HCT116 (cell line): ENCODE results near the gene TNS3. TPM values are rescaled to one million over a fixed set of nuclear protein-coding genes. Genes with fewer than 3 reads are reported as not detected.

Source experiments
- ATAC-seq: fragments of 200-7000 bp; cut with Tn5 transposase; 2 replicates; pipeline ENCODE4 v1.9.1; 2020; ENCODE audit warnings: mild to moderate bottlenecking, moderate library complexity
- BruUV-seq: library from RNA; stranded (reverse); fragments of 400-500 nt; replicated peaks from 2 replicates; lab custom pipeline; 2021; lab: Mats Ljungman, UMichigan
- CTCF ChIA-PET: fragments of 300-600 bp; sonication (Branson Sonifier 250); formaldehyde crosslinking; loops from one replicate; lab custom pipeline; 2021; ENCODE audit warnings: antibody characterized with exemption; lab: Charles Lee
- POLR2A ChIA-PET: fragments of 300-600, 350-600 bp; sonication (Branson Sonifier 250); formaldehyde crosslinking; loops from one replicate; lab custom pipeline; 2021; ENCODE audit warnings: antibody characterized with exemption; lab: Charles Lee
- RAD21 ChIA-PET, 2 experiments: fragments of 300-600 bp; sonication (Branson Sonifier 250); formaldehyde crosslinking; loops; one replicate each; lab custom pipeline; 2023; ENCODE audit warnings: low total read pairs in 2 of 2; ENCODE audit not compliant: uncharacterized antibody in 2 of 2, unreplicated experiment in 2 of 2, low non-redundant PET in 1 of 2; lab: Charles Lee
- DNase-seq: peaks from one replicate; pipeline ENCODE4 v3.0.0-alpha.2; 2010; ENCODE audit warnings: low read depth, low spot score
- H2AFZ ChIP-seq: fragments of 200-600 bp; shearing (Covaris generic), sonication (generic); 2 replicates; pipeline ENCODE4 v1.6.1; 2017; ENCODE audit warnings: low read depth, mixed run types, mixed read lengths, antibody characterized with exemption, low read length; ENCODE audit not compliant: poor library complexity, severe bottlenecking
- H3K27ac ChIP-seq: 2 replicates; pipeline ENCODE4 v1.5.1; 2012; ENCODE audit warnings: low read depth, low read length
- H3K27me3 ChIP-seq: fragments of 200-600 bp; sonication (generic); 2 replicates; pipeline ENCODE4 v1.6.1; 2016; ENCODE audit warnings: mixed run types, low read length, mixed read lengths; ENCODE audit not compliant: insufficient read depth
- H3K36me3 ChIP-seq, 2 experiments: fragments of 200-500 bp in 1 of 2; fragments of 200-600 bp in 1 of 2; sonication (Bioruptor generic) in 1 of 2; sonication (generic) in 1 of 2; 2 replicates each; pipeline versions ENCODE4 v1.5.1 to v1.6.1; 2014 to 2016; ENCODE audit warnings: low read length in 2 of 2, inconsistent platforms in 1 of 2, mixed read lengths in 1 of 2, mixed run types in 1 of 2; ENCODE audit not compliant: insufficient read depth in 2 of 2, control insufficient read depth in 1 of 2
- H3K4me1 ChIP-seq, 2 experiments: fragments of 200-600 bp in 1 of 2; sonication (generic) in 1 of 2; 2 replicates each; pipeline versions ENCODE4 v1.5.1 to v1.6.1; 2012 to 2017; ENCODE audit warnings: low read length in 2 of 2, inconsistent platforms in 1 of 2, mild to moderate bottlenecking in 1 of 2, mixed read lengths in 1 of 2, mixed run types in 1 of 2, moderate library complexity in 1 of 2; ENCODE audit not compliant: insufficient read depth in 2 of 2, control insufficient read depth in 1 of 2
- H3K4me2 ChIP-seq: fragments of 200-600 bp; sonication (generic); 2 replicates; pipeline ENCODE4 v1.6.1; 2017; ENCODE audit warnings: mixed run types, low read length, mixed read lengths
- H3K4me3 ChIP-seq, 2 experiments: fragments of 200-600 bp in 1 of 2; sonication (generic) in 1 of 2; replicated peaks in 1 of 2; 2 replicates each; pipeline ENCODE4 v1.5.1; 2011 to 2016; ENCODE audit warnings: low read length in 2 of 2, control low read depth in 1 of 2, low read depth in 1 of 2, mild to moderate bottlenecking in 1 of 2, mixed read lengths in 1 of 2, mixed run types in 1 of 2
- H3K79me2 ChIP-seq: fragments of 200-600 bp; sonication (generic); 2 replicates; pipeline ENCODE4 v1.6.1; 2017; ENCODE audit warnings: mild to moderate bottlenecking, mixed run types, low read length, moderate library complexity, mixed read lengths; ENCODE audit not compliant: insufficient read depth
- H3K9ac ChIP-seq: fragments of 200-600 bp; sonication (generic); 2 replicates; pipeline ENCODE4 v1.6.1; 2016; ENCODE audit warnings: low read length, mixed read lengths
- H3K9me2 ChIP-seq: fragments of 200-600 bp; sonication (generic), shearing (Covaris generic); 2 replicates; pipeline ENCODE4 v1.6.1; 2017; ENCODE audit warnings: mixed run types, mild to moderate bottlenecking, moderate library complexity; ENCODE audit not compliant: insufficient read depth
- H3K9me3 ChIP-seq, 2 experiments: fragments of 200-500 bp in 1 of 2; fragments of 200-600 bp in 1 of 2; sonication (Bioruptor generic) in 1 of 2; sonication (generic) in 1 of 2; 2 replicates each; pipeline ENCODE4 v1.6.1; 2014 to 2017; ENCODE audit warnings: low read length in 2 of 2, mixed read lengths in 2 of 2, inconsistent platforms in 1 of 2, low read depth in 1 of 2, mild to moderate bottlenecking in 1 of 2, mixed run types in 1 of 2, moderate library complexity in 1 of 2; ENCODE audit not compliant: control insufficient read depth in 1 of 2, insufficient read depth in 1 of 2
- H4K20me1 ChIP-seq: fragments of 200-600 bp; sonication (generic), shearing (Covaris generic); 2 replicates; pipeline ENCODE4 v1.6.1; 2017; ENCODE audit warnings: mixed run types, mild to moderate bottlenecking, moderate library complexity; ENCODE audit not compliant: insufficient read depth
- ELF1 ChIP-seq: IDR thresholded peaks from 2 replicates; pipeline ENCODE4 v1.6.1; 2012; ENCODE audit warnings: low read depth, borderline replicate concordance
- EZH2 ChIP-seq: fragments of 200-600 bp; sonication (generic); IDR thresholded peaks from 2 replicates; pipeline ENCODE4 v1.6.1; 2017; ENCODE audit warnings: antibody characterized with exemption, mixed run types
- JUND ChIP-seq: IDR thresholded peaks from 2 replicates; pipeline ENCODE4 v1.6.1; 2012
- POLR2A ChIP-seq: IDR thresholded peaks from 2 replicates; pipeline ENCODE4 v1.7.0; 2011; ENCODE audit warnings: borderline replicate concordance; ENCODE audit not compliant: insufficient read depth, insufficient read length; ENCODE audit errors: extremely low read depth
- SIN3A ChIP-seq: IDR thresholded peaks from 2 replicates; pipeline ENCODE4 v1.6.1; 2012; ENCODE audit warnings: low read depth
- SP1 ChIP-seq: IDR thresholded peaks from 2 replicates; pipeline ENCODE4 v1.6.1; 2012; ENCODE audit warnings: low read depth
- ZNF274 ChIP-seq: fragments of 200-500 bp; sonication (Bioruptor generic); IDR thresholded peaks from 2 replicates; pipeline ENCODE4 v1.6.1; 2014; ENCODE audit warnings: mild to moderate bottlenecking, low read depth, low read length, inconsistent platforms
- intact Hi-C: fragments of 100-400 bp; cut with micrococcal nuclease; formaldehyde crosslinking; loops from 2 replicates; pipeline ENCODE4 v1.10.0; 2022
- total RNA-seq: library from RNA; stranded (reverse); gene quantifications from one replicate; pipeline ENCODE4 v1.2.1, GENCODE V29; 2021; ENCODE audit not compliant: unreplicated experiment
- TF ChIP-seq, protein P1 (sequence below): IDR thresholded peaks from 2 replicates; pipeline ENCODE4 v1.6.1; 2012
- TF ChIP-seq, protein P2 (sequence below): IDR thresholded peaks from 2 replicates; pipeline ENCODE4 v1.6.1; 2012

The TNS3 gene
- total RNA-seq, 1 experiment from 2014 or later = 9.1 TPM

DNA sequence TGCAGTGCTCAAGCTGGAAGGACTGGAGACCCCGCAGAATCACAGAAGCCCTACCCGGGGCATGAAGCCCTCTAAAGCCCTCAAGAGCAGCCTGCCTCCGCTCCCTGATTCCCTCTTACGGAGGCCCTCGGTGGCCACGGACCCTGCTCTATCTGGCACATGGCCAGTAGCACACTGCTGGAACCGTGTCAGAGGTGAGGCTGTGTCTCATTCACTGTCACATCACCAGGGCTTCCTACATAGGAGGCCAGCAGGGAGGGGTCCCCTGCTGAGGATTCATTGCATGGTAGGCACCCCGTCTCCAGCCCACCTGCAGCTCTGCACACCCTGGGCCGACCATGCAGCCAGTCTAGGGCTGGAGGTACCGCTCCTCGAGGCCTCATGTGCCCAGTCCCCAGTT lies 259.2 kb downstream of the TNS3 start:
- BruUV-seq = no TSS peak
- H3K27me3 ChIP-seq = no peaks in the 10 kb centered on the region
- no peak overlapping the region for H3K4me2 ChIP-seq
- H3K79me2 ChIP-seq = no peaks in the 10 kb centered on the region
- H3K9me3 ChIP-seq = no peaks in the 10 kb centered on the region
- ChIA-PET POLR2A (no interaction called here), RAD21 (no interaction called here), CTCF (no interaction called here)
- H3K36me3 ChIP-seq = no peaks in the 10 kb centered on the region
- intact Hi-C loops = no loop called here
- H3K9ac ChIP-seq = no peak overlapping the region
- DNase-seq = no peak
- no peak overlapping the region for H3K27ac ChIP-seq
- no peaks in the 10 kb centered on the region for H4K20me1 ChIP-seq
- no peak overlapping the region for H3K4me3 ChIP-seq
- H3K9me2 ChIP-seq = no peaks in the 10 kb centered on the region
- H2AFZ ChIP-seq = no peak overlapping the region
- ATAC-seq = no peak
- no peak for TF ChIP-seq SP1
- peaks cover 0 to 1% of the 10 kb centered on the region in 2 experiments; a peak in 1 of 4 replicates for H3K4me1 ChIP-seq

GRCh38 chr7:47320296-47320695 lies 261.6 kb downstream of the TNS3 start:
- no peaks in the 10 kb centered on the region for H3K9me3 ChIP-seq
- DNase-seq (no peak), ATAC-seq (no peak)
- no peaks in the 10 kb centered on the region for H3K36me3 ChIP-seq
- intact Hi-C loops = no loop called here
- no peaks in the 10 kb centered on the region for H3K4me1 ChIP-seq
- H3K9ac ChIP-seq = no peak overlapping the region
- ChIA-PET CTCF (no interaction called here), RAD21 (no interaction called here), POLR2A (no interaction called here)
- H4K20me1 ChIP-seq = no peaks in the 10 kb centered on the region
- H3K9me2 ChIP-seq = 0 out of 2 replicates have a peak, but pooled peaks cover 3% of the 10 kb centered on the region
- no peak overlapping the region for H3K4me3 ChIP-seq
- no peak overlapping the region for H3K4me2 ChIP-seq
- TF ChIP-seq ZNF274 (no peak), EZH2 (no peak), JUND (no peak), SIN3A (no peak), ELF1 (no peak), SP1 (no peak), POLR2A (no peak)
- TF ChIP-seq, protein P1, sequence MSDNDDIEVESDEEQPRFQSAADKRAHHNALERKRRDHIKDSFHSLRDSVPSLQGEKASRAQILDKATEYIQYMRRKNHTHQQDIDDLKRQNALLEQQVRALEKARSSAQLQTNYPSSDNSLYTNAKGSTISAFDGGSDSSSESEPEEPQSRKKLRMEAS = no peak
- TF ChIP-seq, protein P2, sequence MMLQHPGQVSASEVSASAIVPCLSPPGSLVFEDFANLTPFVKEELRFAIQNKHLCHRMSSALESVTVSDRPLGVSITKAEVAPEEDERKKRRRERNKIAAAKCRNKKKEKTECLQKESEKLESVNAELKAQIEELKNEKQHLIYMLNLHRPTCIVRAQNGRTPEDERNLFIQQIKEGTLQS = no peak
- H3K27ac ChIP-seq = no peak overlapping the region
- no peaks in the 10 kb centered on the region for H3K79me2 ChIP-seq
- H3K27me3 ChIP-seq = no peaks in the 10 kb centered on the region
- BruUV-seq = no TSS peak
- no peak overlapping the region for H2AFZ ChIP-seq
